Upper lobe of left lung (tissue), 6 donors: Measurements from ENCODE around the gene PCYT2. TPM values are rescaled to one million over a fixed set of nuclear protein-coding genes. Genes with fewer than 3 reads are reported as not detected.

Experiments
- ATAC-seq, 2 donors: fragments of 200-7000 bp; cut with Tn5 transposase; one replicate each; pipeline ENCODE4 v1.9.1; 2022; ENCODE audit warnings: mild to moderate bottlenecking in 2 of 2, moderate library complexity in 2 of 2; ENCODE audit not compliant: low FRiP score in 2 of 2
- DNase-seq, 2 donors: peaks; one replicate each; pipeline ENCODE4 v3.0.0-alpha.2; 2019 to 2020
- H3K27ac ChIP-seq, 4 donors: fragments of 200-600 bp; sonication (generic); one replicate each; pipeline ENCODE4 v1.5.1; 2016 to 2019
- H3K27me3 ChIP-seq, 4 donors: fragments of 200-600 bp; sonication (generic); one replicate each; pipeline ENCODE4 v1.5.1; 2017 to 2019
- H3K36me3 ChIP-seq, 4 donors: fragments of 200-600 bp; sonication (generic); one replicate each; pipeline ENCODE4 v1.5.1; 2016 to 2019
- H3K4me1 ChIP-seq, 4 donors: fragments of 200-600 bp; sonication (generic); one replicate each; pipeline ENCODE4 v1.5.1; 2018 to 2019
- H3K4me3 ChIP-seq, 4 donors: fragments of 200-600 bp; sonication (generic); one replicate each; pipeline ENCODE4 v1.5.1; 2017 to 2019; ENCODE audit warnings: mild to moderate bottlenecking in 2 of 4, moderate library complexity in 1 of 4
- H3K9me3 ChIP-seq, 4 donors: fragments of 200-600 bp; sonication (generic); one replicate each; pipeline ENCODE4 v1.5.1; 2018 to 2019
- CTCF ChIP-seq, 6 experiments: fragments of 450-650 bp in 4 of 6; fragments of 200-600 bp in 2 of 6; sonication (generic) in 2 of 6; IDR thresholded peaks; one replicate each; pipeline ENCODE4 v1.5.1; 2016 to 2019; ENCODE audit warnings: antibody characterized with exemption in 6 of 6
- EP300 ChIP-seq, 4 donors: sonication (generic); formaldehyde crosslinking; IDR thresholded peaks; one replicate each; pipeline ENCODE4 v1.5.1; 2017; ENCODE audit warnings: antibody characterized with exemption in 4 of 4, control low read depth in 2 of 4
- POLR2A ChIP-seq, 4 donors: fragments of 450-650 bp; IDR thresholded peaks; one replicate each; pipeline ENCODE4 v1.5.1; 2016 to 2017; ENCODE audit warnings: antibody characterized with exemption in 4 of 4, mild to moderate bottlenecking in 2 of 4
- POLR2AphosphoS5 ChIP-seq, 2 donors: sonication (generic); formaldehyde crosslinking; IDR thresholded peaks; one replicate each; pipeline ENCODE4 v1.5.1; 2017; ENCODE audit warnings: antibody characterized with exemption in 2 of 2
- WGBS, 2 donors: methylation state at CpG; one replicate each; pipeline ENCODE4 v1.1.5; 2017 to 2018; 5-methylcytosine and 5-hydroxymethylcytosine counted together
- total RNA-seq, 6 donors: library from RNA; depleted of rRNA in 4 of 6; stranded (reverse); fragments of >200 nt in 4 of 6; gene quantifications; one replicate each; pipeline versions ENCODE4 v1.1.0 to v1.2.1, GENCODE V29; 2016 to 2021
- donor health status: DM: no; HTN: no; CAD: no; lungs with moderate emphysema.
- donor health status: DM: no; HTN: yes; CAD: no; lungs with severe emphysema.

PCYT2 gene
- total RNA-seq, 6 donors from 2014 or later = 29.1 to 63.1 (median 52.2) TPM

- peaks cover 8 to 14% (median 10%) of the 10 kb centered on the region in 4 donors for H3K36me3 ChIP-seq
- ATAC-seq (peak; percentile 71 to 75), DNase-seq (peak; percentile 88 to 90)
- H3K9me3 ChIP-seq = no peaks in the 10 kb centered on the region
- peaks cover 38 to 66% (median 60%) of the 10 kb centered on the region in 4 donors for H3K4me1 ChIP-seq
- peak overlapping the region; percentile 76 to 100 (median 100) for H3K4me3 ChIP-seq
- 0 to 1% methylated on average over 5 to 28 of the region's 46 CpGs for WGBS, 2 donors
- no peak for TF ChIP-seq EP300 (IDR thresholded peaks at IDR 0.05)
- TF ChIP-seq POLR2AphosphoS5 (IDR thresholded peaks at IDR 0.05) = peak; percentile 31 to 51
- peak in 1 of 6 experiments; percentile 4 for TF ChIP-seq CTCF (IDR thresholded peaks at IDR 0.05)
- peak in 1 of 4 donors; percentile 62 for TF ChIP-seq POLR2A (IDR thresholded peaks at IDR 0.05)
- peak overlapping the region; percentile 94 to 99 (median 96) for H3K27ac ChIP-seq
- H3K27me3 ChIP-seq = peaks cover 0 to 10% (median 1%) of the 10 kb centered on the region in 4 donors
Measured at GRCh38 chr17:81926451-81927151, 15.4 kb upstream of the PCYT2 start.

- Histone ChIP-seq H3K9me3 (no peaks in the 10 kb centered on the region), H3K27me3 (peaks cover 0 to 10% (median 1%) of the 10 kb centered on the region in 4 donors), H3K4me1 (peaks cover 38 to 65% (median 59%) of the 10 kb centered on the region in 4 donors), H3K27ac (peak overlapping the region; percentile 94 to 99 (median 96)), H3K36me3 (peaks cover 8 to 18% (median 12%) of the 10 kb centered on the region in 4 donors), H3K4me3 (peak overlapping the region; percentile 76 to 100 (median 100))
- DNase-seq (peak in 1 of 2 donors; percentile 20), ATAC-seq (no peak)
- TF ChIP-seq CTCF (IDR thresholded peaks at IDR 0.05) (no peak), POLR2A (IDR thresholded peaks at IDR 0.05) (no peak), EP300 (IDR thresholded peaks at IDR 0.05) (no peak), POLR2AphosphoS5 (IDR thresholded peaks at IDR 0.05) (no peak)
- WGBS, 2 donors = 41 to 44% methylated on average over 8 of the region's 10 CpGs
Measured at GRCh38 chr17:81925860-81926450, 14.8 kb upstream of the PCYT2 start.

- H3K4me1 ChIP-seq = peaks cover 38 to 76% (median 62%) of the 10 kb centered on the region in 4 donors
- no peak for TF ChIP-seq CTCF (IDR thresholded peaks at IDR 0.05)
- no peak for TF ChIP-seq EP300 (IDR thresholded peaks at IDR 0.05)
- TF ChIP-seq POLR2A (IDR thresholded peaks at IDR 0.05) = no peak
- no peak for TF ChIP-seq POLR2AphosphoS5 (IDR thresholded peaks at IDR 0.05)
- DNase-seq (peak in 1 of 2 donors; percentile 44), ATAC-seq (no peak)
- no peaks in the 10 kb centered on the region for H3K9me3 ChIP-seq
- peaks cover 8 to 29% (median 16%) of the 10 kb centered on the region in 4 donors for H3K36me3 ChIP-seq
- H3K27ac ChIP-seq = peak overlapping the region; percentile 43 to 99 (median 74)
- peaks cover 0 to 10% (median 1%) of the 10 kb centered on the region in 4 donors for H3K27me3 ChIP-seq
- peak overlapping the region in 1 of 4 donors; percentile 34 for H3K4me3 ChIP-seq
- 63 to 94% methylated on average over 3 to 17 of the region's 21 CpGs for WGBS, 2 donors
Measured at GRCh38 chr17:81924557-81925532, 13.6 kb upstream of the PCYT2 start.
